BLaER1 treated with 17β-estradiol and CSF1 and Interleukin-3, amounts not matched to agents 10 nM and 100 nM (cell line): ENCODE results near the gene SPG7.

Experiments
- H3K27ac ChIP-seq, 11 experiments: shearing (Covaris generic); formaldehyde crosslinking; 2 replicates each; pipeline ENCODE4 v1.8.1; 2022
- H3K27me3 ChIP-seq, 11 experiments: shearing (Covaris generic); formaldehyde crosslinking; 2 replicates each; pipeline ENCODE4 v1.8.1; 2022
- H3K36me3 ChIP-seq, 11 experiments: shearing (Covaris generic); formaldehyde crosslinking; 2 replicates each; pipeline ENCODE4 v1.8.1; 2022
- H3K4me1 ChIP-seq, 10 experiments: shearing (Covaris generic); formaldehyde crosslinking; 2 replicates each; pipeline ENCODE4 v1.8.1; 2022
- H3K4me2 ChIP-seq, 11 experiments: shearing (Covaris generic); formaldehyde crosslinking; 2 replicates each; pipeline ENCODE4 v1.8.1; 2022
- H3K4me3 ChIP-seq, 10 experiments: shearing (Covaris generic); formaldehyde crosslinking; 2 replicates each; pipeline ENCODE4 v1.8.1; 2022
- H3K9ac ChIP-seq, 11 experiments: shearing (Covaris generic); formaldehyde crosslinking; 2 replicates each; pipeline ENCODE4 v1.8.1; 2022
- H3K9me3 ChIP-seq, 11 experiments: shearing (Covaris generic); formaldehyde crosslinking; replicated peaks in 1 of 11; 2 replicates each; pipeline ENCODE4 v1.8.1; 2022
- H4K20me1 ChIP-seq, 11 experiments: shearing (Covaris generic); formaldehyde crosslinking; 2 replicates each; pipeline ENCODE4 v1.8.1; 2022
- Cebpa-rat ChIP-seq, 11 experiments: shearing (Covaris generic); IDR thresholded peaks; 2 replicates each; pipeline ENCODE4 v1.8.1; 2022

Gene SPG7

GRCh38 chr16:89555265-89555664 lies 47.1 kb downstream of the SPG7 start:
- no peak overlapping the region; a peak in 1 of 22 replicates for H3K4me2 ChIP-seq
- H3K27me3 ChIP-seq: no peaks in the 10 kb centered on the region
- no peak for TF ChIP-seq Cebpa-rat (IDR thresholded peaks at IDR 0.05)
- H3K36me3 ChIP-seq: peaks cover 55 to 69% (median 61%) of the 10 kb centered on the region in 11 experiments
- H3K4me3 ChIP-seq: no peak overlapping the region
- 0 out of 22 replicates have a peak overlapping the region, but pooled peaks of 4 of the 11 experiments have one; percentile 8 to 92 (median 32) for H3K9ac ChIP-seq
- H4K20me1 ChIP-seq: peaks cover 0 to 11% (median 0%) of the 10 kb centered on the region in 11 experiments; a peak in 5 of 22 replicates
- H3K9me3 ChIP-seq: no peaks in the 10 kb centered on the region
- peak overlapping the region in 1 of 11 experiments; percentile 97; a peak in 2 of 22 replicates for H3K27ac ChIP-seq
- H3K4me1 ChIP-seq: peaks cover 38 to 48% (median 43%) of the 10 kb centered on the region in 10 experiments

- TF ChIP-seq Cebpa-rat (IDR thresholded peaks at IDR 0.05): no peak
- H3K9ac ChIP-seq: peak overlapping the region in 7 of 11 experiments; percentile 8 to 94 (median 54); a peak in 4 of 22 replicates
- H3K4me2 ChIP-seq: peak overlapping the region in 6 of 11 experiments; percentile 64 to 97 (median 84); a peak in 9 of 22 replicates
- H3K9me3 ChIP-seq: no peaks in the 10 kb centered on the region
- H3K36me3 ChIP-seq: peaks cover 50 to 64% (median 56%) of the 10 kb centered on the region in 11 experiments
- H3K4me1 ChIP-seq: peaks cover 36 to 48% (median 43%) of the 10 kb centered on the region in 10 experiments
- no peaks in the 10 kb centered on the region for H3K27me3 ChIP-seq
- H3K27ac ChIP-seq: peak overlapping the region in 3 of 11 experiments; percentile 94 to 97 (median 95); a peak in 5 of 22 replicates
- H3K4me3 ChIP-seq: no peak overlapping the region
- H4K20me1 ChIP-seq: peaks cover 0 to 12% (median 1%) of the 10 kb centered on the region in 11 experiments; a peak in 15 of 22 replicates
These were observed 47.6 kb downstream of the SPG7 start for GRCh38 chr16:89555780-89556179.

DNA sequence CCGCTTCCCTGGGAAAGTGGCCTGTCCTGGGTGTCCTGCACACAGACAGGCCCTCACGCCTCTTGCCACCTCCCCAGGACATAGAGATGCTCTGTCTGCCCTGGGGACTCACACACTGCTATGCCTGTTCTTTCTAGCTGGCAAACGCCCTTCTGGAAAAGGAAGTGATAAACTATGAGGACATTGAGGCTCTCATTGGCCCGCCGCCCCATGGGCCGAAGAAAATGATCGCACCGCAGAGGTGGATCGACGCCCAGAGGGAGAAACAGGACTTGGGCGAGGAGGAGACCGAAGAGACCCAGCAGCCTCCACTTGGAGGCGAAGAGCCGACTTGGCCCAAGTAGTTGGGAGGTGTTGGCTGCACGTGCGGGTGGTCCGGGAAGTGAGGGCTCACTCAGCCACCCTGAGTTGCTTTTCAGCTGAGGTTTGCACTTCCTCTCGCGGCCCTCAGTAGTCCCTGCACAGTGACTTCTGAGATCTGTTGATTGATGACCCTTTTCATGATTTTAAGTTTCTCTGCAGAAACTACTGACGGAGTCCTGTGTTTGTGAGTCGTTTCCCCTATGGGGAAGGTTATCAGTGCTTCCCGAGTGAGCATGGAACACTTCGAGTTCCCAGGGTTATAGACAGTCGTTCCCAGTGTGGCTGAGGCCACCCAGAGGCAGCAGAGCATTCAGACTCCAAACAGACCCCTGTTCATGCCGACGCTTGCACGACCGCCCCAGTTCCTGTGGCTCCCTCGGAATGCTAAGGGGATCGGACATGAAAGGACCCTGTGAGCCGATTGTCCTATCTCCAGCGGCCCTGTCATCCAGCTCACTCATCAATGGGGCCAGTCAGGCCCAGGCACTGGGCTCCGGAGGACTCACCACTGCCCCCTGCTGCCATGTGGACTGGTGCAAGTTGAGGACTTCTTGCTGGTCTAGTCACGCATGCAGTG lies 48.8 kb downstream of the SPG7 start:
- H3K36me3 ChIP-seq: peaks cover 48 to 63% (median 54%) of the 10 kb centered on the region in 11 experiments
- peak overlapping the region in 10 of 11 experiments; percentile 15 to 97 (median 84); a peak in 18 of 22 replicates for H3K27ac ChIP-seq
- no peaks in the 10 kb centered on the region for H3K27me3 ChIP-seq
- peak overlapping the region in 2 of 10 experiments; percentile 8 to 17; a peak in 1 of 20 replicates for H3K4me3 ChIP-seq
- H3K4me2 ChIP-seq: peak overlapping the region; percentile 61 to 97 (median 75)
- peak overlapping the region in 10 of 11 experiments; percentile 31 to 94 (median 59); a peak in 18 of 22 replicates for H3K9ac ChIP-seq
- peaks cover 12 to 24% (median 14%) of the 10 kb centered on the region in 11 experiments; a peak in 21 of 22 replicates for H4K20me1 ChIP-seq
- no peak for TF ChIP-seq Cebpa-rat (IDR thresholded peaks at IDR 0.05)
- H3K4me1 ChIP-seq: peaks cover 39 to 50% (median 47%) of the 10 kb centered on the region in 10 experiments
- H3K9me3 ChIP-seq: peaks cover 0 to 8% (median 0%) of the 10 kb centered on the region in 11 experiments; a peak in 2 of 22 replicates

DNA sequence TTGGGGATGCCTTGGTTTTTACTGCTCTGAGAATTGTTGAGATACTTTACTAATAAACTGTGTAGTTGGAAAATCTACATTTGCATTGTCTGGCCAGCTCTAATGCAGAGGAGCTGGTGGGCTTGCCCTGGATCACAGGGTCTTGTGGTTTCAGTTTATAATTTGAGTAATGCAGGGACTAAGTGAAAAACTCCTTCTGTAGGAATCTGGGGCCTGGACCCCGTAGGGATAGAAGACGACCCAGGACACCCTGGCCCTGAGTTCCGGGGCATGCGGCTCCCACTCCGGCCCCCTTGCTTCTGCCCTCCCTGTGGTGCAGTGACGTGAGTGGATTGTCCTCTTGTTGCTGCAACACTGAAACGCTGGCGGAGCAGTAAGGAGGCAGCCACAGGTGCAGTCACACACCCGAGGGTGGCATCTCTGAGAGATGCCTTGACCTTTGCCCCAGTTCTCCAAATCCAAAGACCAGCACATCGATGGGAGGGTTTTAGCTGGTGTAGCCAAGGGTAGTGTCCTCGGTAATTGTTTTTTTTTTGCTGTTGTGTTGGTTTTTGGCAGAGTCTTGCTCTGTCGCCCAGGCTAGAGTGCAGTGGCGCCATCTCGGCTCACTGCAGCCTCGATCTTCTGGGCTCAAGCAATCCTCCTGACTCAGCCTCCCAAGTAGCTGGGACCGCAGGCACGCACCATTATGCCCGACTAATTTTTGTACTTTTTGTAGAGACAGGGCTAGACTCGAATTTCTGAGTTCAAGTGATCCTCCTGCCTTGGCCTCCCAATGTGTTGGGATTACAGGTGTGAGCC lies 49.7 kb downstream of the SPG7 start:
- peaks cover 21 to 33% (median 22%) of the 10 kb centered on the region in 11 experiments; a peak in 21 of 22 replicates for H4K20me1 ChIP-seq
- TF ChIP-seq Cebpa-rat (IDR thresholded peaks at IDR 0.05): no peak
- H3K9me3 ChIP-seq: peaks cover 0 to 8% (median 0%) of the 10 kb centered on the region in 11 experiments; a peak in 2 of 22 replicates
- no peaks in the 10 kb centered on the region for H3K27me3 ChIP-seq
- H3K4me2 ChIP-seq: peak overlapping the region; percentile 61 to 97 (median 75)
- no peak overlapping the region for H3K4me3 ChIP-seq
- peaks cover 48 to 63% (median 55%) of the 10 kb centered on the region in 11 experiments for H3K36me3 ChIP-seq
- H3K27ac ChIP-seq: peak overlapping the region in 9 of 11 experiments; percentile 53 to 97 (median 95); a peak in 14 of 22 replicates
- peak overlapping the region in 8 of 11 experiments; percentile 29 to 94 (median 62); a peak in 13 of 22 replicates for H3K9ac ChIP-seq
- H3K4me1 ChIP-seq: peaks cover 48 to 59% (median 56%) of the 10 kb centered on the region in 10 experiments

- Histone ChIP-seq H3K27ac (peak within 1 kb of the TSS; percentile 86 to 98 (median 95)), H3K4me2 (peak within 1 kb of the TSS; percentile 92 to 99 (median 97)), H3K27me3 (no peaks in the 10 kb centered on the region), H3K36me3 (peaks cover 46 to 58% (median 50%) of the 10 kb centered on the region in 11 experiments), H4K20me1 (peaks cover 48 to 60% (median 49%) of the 10 kb centered on the region in 11 experiments), H3K4me1 (peaks cover 74 to 83% (median 81%) of the 10 kb centered on the region in 10 experiments), H3K9me3 (peaks cover 0 to 8% (median 0%) of the 10 kb centered on the region in 11 experiments; a peak in 2 of 22 replicates), H3K4me3 (peak within 1 kb of the TSS; percentile 80 to 99 (median 96)), H3K9ac (peak within 1 kb of the TSS; percentile 92 to 99 (median 96))
- TF ChIP-seq Cebpa-rat (IDR thresholded peaks at IDR 0.05): no peak
These were observed 52.4 kb downstream of the SPG7 start, which contains the start of gene RPL13 for GRCh38 chr16:89560378-89561141. TSS of gene RPL13 (plus strand) at chr16:89560682. CDS start at chr16:89560960, 278 bp downstream.

DNA sequence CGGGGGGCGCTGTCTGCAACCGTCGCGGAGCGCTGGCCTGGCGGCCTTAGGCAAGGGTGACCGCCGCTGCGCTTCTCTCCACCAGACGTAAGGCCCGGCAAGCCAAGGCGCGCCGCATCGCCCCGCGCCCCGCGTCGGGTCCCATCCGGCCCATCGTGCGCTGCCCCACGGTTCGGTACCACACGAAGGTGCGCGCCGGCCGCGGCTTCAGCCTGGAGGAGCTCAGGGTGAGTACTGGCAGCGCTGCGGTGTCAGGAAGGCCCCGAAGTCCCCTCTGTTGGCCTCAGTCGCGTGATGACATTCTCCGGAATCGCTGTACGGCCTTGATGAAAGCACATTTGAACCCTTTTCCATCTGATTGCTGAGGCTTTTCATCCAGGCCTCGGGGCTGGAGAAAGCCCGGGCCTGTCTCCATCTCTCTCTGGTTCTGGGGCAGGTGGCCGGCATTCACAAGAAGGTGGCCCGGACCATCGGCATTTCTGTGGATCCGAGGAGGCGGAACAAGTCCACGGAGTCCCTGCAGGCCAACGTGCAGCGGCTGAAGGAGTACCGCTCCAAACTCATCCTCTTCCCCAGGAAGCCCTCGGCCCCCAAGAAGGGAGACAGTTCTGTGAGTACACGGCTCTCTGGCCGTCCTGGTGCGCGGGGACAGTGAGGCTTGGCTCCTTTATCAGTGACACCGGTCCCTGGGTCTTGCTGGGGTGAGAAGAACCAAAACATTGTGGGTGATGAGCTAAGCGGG lies 53.1 kb downstream of the SPG7 start:
- Histone ChIP-seq H3K36me3 (peaks cover 40 to 51% (median 43%) of the 10 kb centered on the region in 11 experiments), H3K9me3 (peaks cover 0 to 8% (median 0%) of the 10 kb centered on the region in 11 experiments; a peak in 2 of 22 replicates), H3K4me1 (peaks cover 77 to 83% (median 82%) of the 10 kb centered on the region in 10 experiments), H3K4me2 (peak overlapping the region; percentile 92 to 99 (median 97)), H3K4me3 (peak overlapping the region; percentile 80 to 99 (median 96)), H3K27ac (peak overlapping the region; percentile 86 to 98 (median 95)), H4K20me1 (peaks cover 55 to 67% (median 56%) of the 10 kb centered on the region in 11 experiments), H3K9ac (peak overlapping the region; percentile 92 to 99 (median 96)), H3K27me3 (no peaks in the 10 kb centered on the region)
- TF ChIP-seq Cebpa-rat (IDR thresholded peaks at IDR 0.05): no peak
